Measurements from ENCODE around the gene ARHGAP6.

ARHGAP6 gene

GRCh38 chrX:11342673-11343072, 323.0 kb downstream of the ARHGAP6 start:
- no peak for DNase-seq

DNA sequence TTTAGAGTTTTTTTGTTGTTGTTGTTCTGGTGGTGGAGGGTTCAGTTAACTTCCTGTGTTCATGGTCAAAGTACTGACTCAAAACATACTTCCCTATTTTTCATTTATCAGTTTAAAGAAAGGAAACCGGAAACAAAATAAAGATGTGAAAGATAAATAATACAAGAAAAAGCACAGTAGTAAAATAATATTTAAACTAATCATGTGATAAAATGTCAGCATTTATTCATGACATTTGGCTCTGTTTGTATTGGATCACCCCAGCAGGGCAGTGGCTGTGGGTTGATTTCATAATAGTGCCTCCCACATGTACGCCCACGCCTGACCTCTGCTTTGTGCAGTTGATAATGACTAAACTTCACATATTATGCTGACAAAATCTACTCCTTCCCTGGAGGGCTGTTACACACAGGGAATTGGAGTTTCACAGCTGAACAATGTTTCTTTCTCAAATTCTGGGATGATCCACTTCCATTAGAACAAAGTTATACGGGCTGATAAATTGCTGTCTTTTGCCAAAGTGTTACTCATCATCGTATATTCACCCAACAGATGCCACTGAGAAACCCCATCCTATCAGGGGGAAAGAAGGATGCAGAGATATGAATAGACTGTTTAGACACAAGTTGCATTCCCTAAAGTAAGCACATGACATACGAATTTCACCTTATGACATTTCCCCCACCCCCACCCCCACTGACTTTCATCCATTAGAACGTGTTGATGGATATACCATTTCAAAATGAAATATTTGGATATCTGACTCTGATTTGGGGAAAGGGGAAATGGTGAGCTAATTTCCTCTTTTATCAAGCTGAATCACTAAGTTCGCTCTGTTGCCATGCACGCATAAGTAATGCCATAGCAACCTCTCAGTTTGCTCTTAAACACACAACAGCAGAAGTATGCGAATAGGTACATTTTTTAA, 324.2 kb downstream of the ARHGAP6 start:
- peak; percentile 67 for DNase-seq

GRCh38 chrX:11337292-11338009, 328.3 kb downstream of the ARHGAP6 start:
- no peak for DNase-seq

DNA sequence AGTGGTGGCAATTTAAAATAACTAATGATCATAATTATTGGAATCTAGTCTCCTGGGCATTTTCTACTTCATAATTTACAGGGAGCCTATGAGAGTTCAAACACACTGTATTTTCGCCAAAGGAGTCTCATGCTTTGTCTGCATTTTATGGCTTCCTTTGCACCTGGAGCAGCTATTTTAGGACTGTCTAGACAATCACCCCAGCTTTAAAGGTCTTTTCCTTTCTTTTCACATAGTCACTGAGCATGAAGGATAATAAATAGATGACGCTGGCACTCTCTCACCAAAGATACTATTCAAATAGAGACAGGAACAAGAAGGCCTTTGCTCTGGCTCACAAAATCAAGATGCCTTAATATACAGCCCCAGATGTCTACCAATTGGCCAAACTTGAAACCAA, 329.5 kb downstream of the ARHGAP6 start:
- no peak for DNase-seq

- no peak for DNase-seq
Measured at GRCh38 chrX:11334165-11334564, 331.6 kb downstream of the ARHGAP6 start.

GRCh38 chrX:11331788-11332187, 333.9 kb downstream of the ARHGAP6 start:
- DNase-seq: no peak

GRCh38 chrX:11329021-11329420, 336.7 kb downstream of the ARHGAP6 start:
- DNase-seq: no peak

GRCh38 chrX:11328134-11328533, 337.6 kb downstream of the ARHGAP6 start:
- DNase-seq: no peak

DNA sequence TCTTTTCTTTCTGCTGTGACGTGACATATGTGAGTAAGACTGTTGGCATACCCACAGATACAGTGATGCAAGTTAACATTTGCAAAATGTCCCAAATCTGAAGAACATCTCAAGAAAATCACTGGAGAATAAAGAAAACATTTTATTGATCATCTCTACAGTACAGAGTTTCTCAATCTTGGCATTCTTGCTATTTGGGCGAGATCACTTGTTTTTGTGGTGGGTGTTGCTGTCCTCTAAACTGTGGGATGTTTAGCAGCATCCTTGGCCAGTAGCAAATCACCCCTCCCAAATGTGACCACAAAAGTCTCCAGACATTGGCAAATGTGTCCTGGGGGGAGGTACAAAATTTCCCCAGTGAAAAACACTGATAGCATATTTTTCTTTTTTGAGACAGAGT, 343.7 kb downstream of the ARHGAP6 start:
- peak; percentile 16 for DNase-seq

- no peak for DNase-seq
Measured at GRCh38 chrX:11319806-11320520, 345.8 kb downstream of the ARHGAP6 start.

DNA sequence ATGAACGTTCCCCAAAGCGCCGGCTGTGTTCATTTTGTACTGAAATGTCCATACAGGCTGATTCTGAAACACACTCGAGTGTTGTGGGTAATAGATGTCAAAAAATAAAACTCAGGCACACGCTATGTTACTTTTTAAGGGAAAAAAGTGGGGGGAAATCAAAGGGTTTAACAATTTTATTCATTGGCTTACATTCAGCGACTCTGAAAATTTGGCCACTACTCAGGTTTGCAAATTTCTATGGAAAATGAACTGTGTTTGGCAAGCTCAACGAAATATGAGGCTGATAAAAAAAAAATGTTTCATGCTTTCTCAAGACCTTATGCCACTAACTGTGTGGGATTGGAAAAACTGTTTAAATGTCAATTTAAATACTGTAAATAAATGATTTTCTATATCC, 354.0 kb downstream of the ARHGAP6 start:
- no peak for DNase-seq

- DNase-seq: no peak
Measured at GRCh38 chrX:11309220-11309619, 356.5 kb downstream of the ARHGAP6 start.

- no peak for DNase-seq
Measured at GRCh38 chrX:11305641-11306040, 360.1 kb downstream of the ARHGAP6 start.

DNA sequence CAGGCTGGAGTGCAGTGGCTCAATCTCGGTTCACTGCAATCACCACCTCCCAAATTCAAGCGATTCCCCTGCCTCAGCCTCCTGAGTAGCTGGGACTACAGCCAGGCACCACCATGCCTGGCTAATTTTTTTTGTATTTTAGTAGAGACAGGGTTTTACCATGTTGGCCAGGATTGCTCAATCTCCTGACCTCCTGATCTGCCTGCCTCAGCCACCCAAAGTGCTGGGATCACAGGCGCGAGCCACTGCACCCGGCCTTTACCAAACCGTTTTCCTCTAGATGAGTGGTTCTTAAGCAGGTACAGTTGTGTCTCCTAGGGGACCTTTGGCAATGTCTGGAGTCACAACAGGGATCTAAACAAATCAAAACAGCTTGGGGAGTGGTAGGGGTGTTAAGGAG, 360.9 kb downstream of the ARHGAP6 start:
- no peak for DNase-seq

DNA sequence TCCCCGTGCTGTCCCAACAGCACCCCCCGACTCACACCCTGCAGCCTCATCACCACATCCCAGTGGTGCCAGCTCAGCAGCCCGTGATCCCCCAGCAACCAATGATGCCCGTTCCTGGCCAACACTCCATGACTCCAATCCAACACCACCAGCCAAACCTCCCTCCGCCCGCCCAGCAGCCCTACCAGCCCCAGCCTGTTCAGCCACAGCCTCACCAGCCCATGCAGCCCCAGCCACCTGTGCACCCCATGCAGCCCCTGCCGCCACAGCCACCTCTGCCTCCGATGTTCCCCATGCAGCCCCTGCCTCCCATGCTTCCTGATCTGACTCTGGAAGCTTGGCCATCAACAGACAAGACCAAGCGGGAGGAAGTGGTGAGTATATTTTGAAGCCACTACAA, 367.1 kb downstream of the ARHGAP6 start:
- DNase-seq: no peak

DNA sequence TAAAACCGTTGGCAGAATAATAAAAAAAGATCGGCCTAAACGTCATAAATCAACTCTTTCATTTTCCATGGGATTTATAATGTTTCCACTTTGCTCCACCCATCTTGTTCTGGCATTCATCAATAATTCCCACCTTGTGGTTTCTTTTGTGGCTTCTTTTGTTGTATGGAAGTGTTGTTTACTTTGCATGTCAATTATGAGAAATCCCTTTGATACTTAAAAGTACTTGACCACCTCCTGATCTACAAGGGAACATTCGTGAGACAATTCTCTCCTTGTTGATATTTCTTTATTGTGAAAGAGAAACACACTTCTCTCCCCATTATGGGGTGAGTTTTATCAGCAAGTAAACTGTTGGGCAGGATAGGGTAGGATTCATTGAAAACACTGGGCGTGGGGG, 369.7 kb downstream of the ARHGAP6 start:
- DNase-seq: no peak

GRCh38 chrX:11293113-11293512, 372.6 kb downstream of the ARHGAP6 start, which contains the start of gene AMELX:
AMELX (plus strand) TSS chrX:11293413; CDS start chrX:11294789, 1,376 bp downstream.
- no peak for DNase-seq

- DNase-seq: no peak
Measured at GRCh38 chrX:11290416-11291102, 375.2 kb downstream of the ARHGAP6 start.

- DNase-seq: no peak
Measured at GRCh38 chrX:11287505-11287904, 378.2 kb downstream of the ARHGAP6 start.

DNA sequence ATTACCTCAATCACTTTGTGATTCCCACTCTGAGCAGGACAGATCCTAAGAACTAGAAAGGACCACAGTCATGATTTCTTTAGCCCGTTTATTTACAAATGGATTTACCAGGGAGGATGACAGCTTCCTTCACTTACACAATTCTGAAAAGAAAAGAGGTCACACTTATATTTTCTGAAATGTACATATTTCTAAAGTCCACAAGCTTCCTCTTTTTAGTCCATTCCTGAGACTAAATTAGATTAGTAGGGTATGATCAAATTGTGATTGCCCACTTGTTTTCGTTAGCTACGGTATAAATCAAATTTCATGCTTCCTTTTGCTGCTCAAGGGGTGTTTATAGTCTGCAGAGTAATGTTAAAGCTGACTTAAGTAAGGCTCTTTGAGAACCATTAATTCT, 380.1 kb downstream of the ARHGAP6 start:
- no peak for DNase-seq

GRCh38 chrX:11282043-11282442, 383.7 kb downstream of the ARHGAP6 start:
- DNase-seq: no peak

DNA sequence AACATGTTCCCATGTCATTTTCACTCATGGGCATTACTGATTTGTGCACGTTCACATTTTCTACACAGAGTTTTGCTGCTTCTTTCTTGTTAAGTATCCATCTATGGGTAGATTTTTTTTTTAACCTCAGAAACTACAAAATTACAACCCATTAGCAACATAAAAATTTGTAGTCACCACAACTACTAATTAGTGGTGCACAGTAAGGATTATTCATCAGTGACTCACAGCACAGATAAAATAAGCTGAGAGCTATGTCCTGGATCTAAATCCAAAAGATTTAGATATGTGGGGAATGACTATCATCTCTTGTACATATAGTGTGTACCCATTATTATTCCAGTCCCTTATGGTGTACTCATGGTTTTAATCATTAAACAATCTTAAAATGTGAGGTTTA, 392.2 kb downstream of the ARHGAP6 start:
- no peak for DNase-seq

DNA sequence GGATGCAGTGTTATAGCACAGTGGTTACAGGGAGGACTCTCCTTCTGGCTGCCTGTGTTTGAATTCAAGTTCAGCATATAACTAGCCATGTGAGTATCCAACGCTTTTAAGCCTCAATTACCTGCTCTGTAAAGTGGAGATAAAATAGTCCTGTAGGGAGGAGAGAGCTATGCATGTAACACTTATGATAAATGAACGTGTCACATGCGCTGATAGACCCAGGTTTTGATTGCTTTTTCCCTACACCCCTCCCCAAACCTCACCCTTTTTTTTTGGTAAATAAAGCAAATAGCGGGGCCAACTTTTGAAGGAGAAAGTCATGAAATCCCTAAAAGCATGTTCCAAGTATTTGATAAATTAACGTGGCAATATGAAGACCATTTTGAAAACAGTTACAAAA, 392.9 kb downstream of the ARHGAP6 start:
- no peak for DNase-seq

All from hematopoietic multipotent progenitor cell treated with erythropoietin and hydrocortisone succinate and interleukin-3 and kit ligand, for 8 days (in vitro differentiated cells).